ENCODE data around the gene MDFI. TPM values are rescaled to one million over a fixed set of nuclear protein-coding genes. Genes with fewer than 3 reads are reported as not detected.

Gene MDFI
- polyA plus RNA-seq, 1 of the 3 experiments (the other 2 are of a cell fraction) = 7.0 TPM

DNA sequence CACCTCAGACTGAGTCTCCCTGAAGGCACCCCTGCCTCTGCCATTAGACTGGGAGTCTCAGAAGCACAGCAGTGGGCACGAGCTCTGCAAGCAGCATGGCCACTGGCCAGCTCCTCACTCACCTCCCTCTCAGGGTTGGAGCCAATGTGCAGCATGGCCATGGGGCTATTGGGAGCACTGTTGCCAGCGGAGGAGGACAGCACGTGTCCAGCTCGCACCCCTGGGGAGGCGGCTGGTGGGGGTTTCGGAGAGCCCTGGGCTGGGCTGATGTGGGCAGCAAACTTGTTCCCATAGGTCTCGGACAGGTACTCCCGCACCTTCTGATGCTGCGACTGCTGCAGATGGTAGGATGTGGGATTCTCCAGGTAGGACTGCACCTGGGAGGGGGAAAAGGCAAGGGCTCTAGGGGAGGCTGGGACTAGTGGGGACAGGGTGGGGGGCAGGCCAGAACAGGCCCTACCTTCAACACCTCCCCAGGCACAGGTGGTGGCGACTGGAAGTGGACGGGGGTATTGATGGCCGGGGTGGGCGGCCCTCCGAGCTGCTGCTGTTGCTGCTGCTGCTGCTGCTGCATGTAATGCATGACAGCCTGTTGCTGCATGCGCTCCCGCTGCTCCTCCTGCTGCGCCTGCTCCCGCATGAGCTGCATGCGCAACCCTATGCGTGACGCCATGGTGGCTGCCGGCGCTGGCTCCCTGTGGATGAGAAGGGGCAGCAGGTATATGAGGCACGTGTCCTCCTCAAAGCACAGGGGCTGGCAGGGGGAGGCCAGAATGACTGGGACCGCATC lies 52.5 kb downstream of the MDFI start:
- CTCF ChIA-PET = interaction anchor here (0.8 to 19.4 kb wide), 6 partner anchors 8 to 321 kb away, joined by 3 to 504 read pairs (median 6); partner anchors contain the start of gene TOMM6
- POLR2A ChIA-PET = no interaction called here
- no peak for DNase-seq

More for the DNA sequence above, 52.5 kb downstream of the MDFI start:
- WGBS (ENCODE audit: low lambda C conversion rate) = 98% methylated on average over 8 of the region's 25 CpGs
- Histone ChIP-seq H4K20me1 (ENCODE audit: insufficient read depth) (no peaks in the 10 kb centered on the region), H3K36me3 (replicated peaks in 1 of 2; ENCODE audit: control insufficient read depth in 1 of 2, insufficient read depth in 2 of 2, low read length in 1 of 2) (peaks cover 1 to 6% of the 10 kb centered on the region in 2 experiments), H3K9me2 (no peaks in the 10 kb centered on the region), H3K79me2 (ENCODE audit: insufficient read depth) (no peaks in the 10 kb centered on the region), H3K27me3 (ENCODE audit: insufficient read depth) (no peaks in the 10 kb centered on the region), H3K4me3 (ENCODE audit: low read depth in 2 of 2, low read length in 1 of 2) (no peak overlapping the region), H3K9ac (no peak overlapping the region), H3K4me2 (no peak overlapping the region), H2AFZ (ENCODE audit: low read depth) (no peak overlapping the region), H3K27ac (ENCODE audit: low read depth in 2 of 2, low read length in 1 of 2) (no peak overlapping the region), H3K4me1 (ENCODE audit: control insufficient read depth in 1 of 2, insufficient read depth in 2 of 2, low read depth in 1 of 2, low read length in 1 of 2) (peaks cover 4 to 8% of the 10 kb centered on the region in 2 experiments; a peak in 2 of 4 replicates), H3F3A (replicated peaks; ENCODE audit: insufficient read depth) (no peaks in the 10 kb centered on the region), H3K9me3 (no peaks in the 10 kb centered on the region)
- TF ChIP-seq NFIC (IDR thresholded peaks at IDR 0.05; ENCODE audit: borderline replicate concordance) (no peak), MXI1 (IDR thresholded peaks at IDR 0.05; ENCODE audit: low read depth, low read length) (no peak), GABPA (IDR thresholded peaks at IDR 0.05; ENCODE audit: low read depth) (no peak), FOSL2 (IDR thresholded peaks at IDR 0.05; ENCODE audit: borderline replicate concordance, low read depth) (no peak), RXRA (IDR thresholded peaks at IDR 0.05; ENCODE audit: borderline replicate concordance, low read depth) (no peak), NRF1 (IDR thresholded peaks at IDR 0.05; ENCODE audit: low read depth, low read length) (no peak), RFX5 (IDR thresholded peaks at IDR 0.05; ENCODE audit: low read length) (no peak), JUND (IDR thresholded peaks at IDR 0.05) (no peak), RAD21 (IDR thresholded peaks at IDR 0.05; ENCODE audit: low read length) (no peak), POLR2AphosphoS5 (IDR thresholded peaks at IDR 0.05; ENCODE audit: low read depth, low read length) (no peak), YY1 (IDR thresholded peaks at IDR 0.05; ENCODE audit: low read depth) (no peak), SIN3A (IDR thresholded peaks at IDR 0.05; ENCODE audit: borderline replicate concordance, low read depth, low read length) (no peak), TAF1 (IDR thresholded peaks at IDR 0.05; ENCODE audit: borderline replicate concordance, low read depth, low read length) (no peak)
- TF ChIP-seq, protein P1, sequence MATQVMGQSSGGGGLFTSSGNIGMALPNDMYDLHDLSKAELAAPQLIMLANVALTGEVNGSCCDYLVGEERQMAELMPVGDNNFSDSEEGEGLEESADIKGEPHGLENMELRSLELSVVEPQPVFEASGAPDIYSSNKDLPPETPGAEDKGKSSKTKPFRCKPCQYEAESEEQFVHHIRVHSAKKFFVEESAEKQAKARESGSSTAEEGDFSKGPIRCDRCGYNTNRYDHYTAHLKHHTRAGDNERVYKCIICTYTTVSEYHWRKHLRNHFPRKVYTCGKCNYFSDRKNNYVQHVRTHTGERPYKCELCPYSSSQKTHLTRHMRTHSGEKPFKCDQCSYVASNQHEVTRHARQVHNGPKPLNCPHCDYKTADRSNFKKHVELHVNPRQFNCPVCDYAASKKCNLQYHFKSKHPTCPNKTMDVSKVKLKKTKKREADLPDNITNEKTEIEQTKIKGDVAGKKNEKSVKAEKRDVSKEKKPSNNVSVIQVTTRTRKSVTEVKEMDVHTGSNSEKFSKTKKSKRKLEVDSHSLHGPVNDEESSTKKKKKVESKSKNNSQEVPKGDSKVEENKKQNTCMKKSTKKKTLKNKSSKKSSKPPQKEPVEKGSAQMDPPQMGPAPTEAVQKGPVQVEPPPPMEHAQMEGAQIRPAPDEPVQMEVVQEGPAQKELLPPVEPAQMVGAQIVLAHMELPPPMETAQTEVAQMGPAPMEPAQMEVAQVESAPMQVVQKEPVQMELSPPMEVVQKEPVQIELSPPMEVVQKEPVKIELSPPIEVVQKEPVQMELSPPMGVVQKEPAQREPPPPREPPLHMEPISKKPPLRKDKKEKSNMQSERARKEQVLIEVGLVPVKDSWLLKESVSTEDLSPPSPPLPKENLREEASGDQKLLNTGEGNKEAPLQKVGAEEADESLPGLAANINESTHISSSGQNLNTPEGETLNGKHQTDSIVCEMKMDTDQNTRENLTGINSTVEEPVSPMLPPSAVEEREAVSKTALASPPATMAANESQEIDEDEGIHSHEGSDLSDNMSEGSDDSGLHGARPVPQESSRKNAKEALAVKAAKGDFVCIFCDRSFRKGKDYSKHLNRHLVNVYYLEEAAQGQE (IDR thresholded peaks at IDR 0.05; ENCODE audit: low read depth, low read length) = no peak
- TF ChIP-seq, protein P2, sequence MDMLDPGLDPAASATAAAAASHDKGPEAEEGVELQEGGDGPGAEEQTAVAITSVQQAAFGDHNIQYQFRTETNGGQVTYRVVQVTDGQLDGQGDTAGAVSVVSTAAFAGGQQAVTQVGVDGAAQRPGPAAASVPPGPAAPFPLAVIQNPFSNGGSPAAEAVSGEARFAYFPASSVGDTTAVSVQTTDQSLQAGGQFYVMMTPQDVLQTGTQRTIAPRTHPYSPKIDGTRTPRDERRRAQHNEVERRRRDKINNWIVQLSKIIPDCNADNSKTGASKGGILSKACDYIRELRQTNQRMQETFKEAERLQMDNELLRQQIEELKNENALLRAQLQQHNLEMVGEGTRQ (IDR thresholded peaks at IDR 0.05; ENCODE audit: borderline replicate concordance, low read depth, low read length) = no peak
- TF ChIP-seq, protein P3, sequence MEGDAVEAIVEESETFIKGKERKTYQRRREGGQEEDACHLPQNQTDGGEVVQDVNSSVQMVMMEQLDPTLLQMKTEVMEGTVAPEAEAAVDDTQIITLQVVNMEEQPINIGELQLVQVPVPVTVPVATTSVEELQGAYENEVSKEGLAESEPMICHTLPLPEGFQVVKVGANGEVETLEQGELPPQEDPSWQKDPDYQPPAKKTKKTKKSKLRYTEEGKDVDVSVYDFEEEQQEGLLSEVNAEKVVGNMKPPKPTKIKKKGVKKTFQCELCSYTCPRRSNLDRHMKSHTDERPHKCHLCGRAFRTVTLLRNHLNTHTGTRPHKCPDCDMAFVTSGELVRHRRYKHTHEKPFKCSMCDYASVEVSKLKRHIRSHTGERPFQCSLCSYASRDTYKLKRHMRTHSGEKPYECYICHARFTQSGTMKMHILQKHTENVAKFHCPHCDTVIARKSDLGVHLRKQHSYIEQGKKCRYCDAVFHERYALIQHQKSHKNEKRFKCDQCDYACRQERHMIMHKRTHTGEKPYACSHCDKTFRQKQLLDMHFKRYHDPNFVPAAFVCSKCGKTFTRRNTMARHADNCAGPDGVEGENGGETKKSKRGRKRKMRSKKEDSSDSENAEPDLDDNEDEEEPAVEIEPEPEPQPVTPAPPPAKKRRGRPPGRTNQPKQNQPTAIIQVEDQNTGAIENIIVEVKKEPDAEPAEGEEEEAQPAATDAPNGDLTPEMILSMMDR (IDR thresholded peaks at IDR 0.05) = no peak

Data from SK-N-SH (cell line).